ENCODE results near the gene IDI2. TPM values are rescaled to one million over a fixed set of nuclear protein-coding genes. Genes with fewer than 3 reads are reported as not detected.

The IDI2 gene
- total RNA-seq, 1 experiment from 2014 or later, result not detected

GRCh38 chr10:1056326-1057105 is 30.9 kb upstream of the IDI2 start, which contains the start of gene WDR37 (continued):
- TF ChIP-seq CREB1 (CRISPR knock-in tag; IDR thresholded peaks at IDR 0.05) (0 out of 2 replicates have a peak, but pooled peaks have one; percentile 50), FOXP1 (CRISPR knock-in tag; IDR thresholded peaks at IDR 0.05; ENCODE audit: borderline replicate concordance) (peak; percentile 89; the same call in 1 of the 2 replicates), ATF1 (CRISPR knock-in tag; IDR thresholded peaks at IDR 0.05) (peak; percentile 48; the same call in 1 of the 2 replicates), HMGA2 (CRISPR knock-in tag; IDR thresholded peaks at IDR 0.05) (no peak), FOXP4 (CRISPR knock-in tag; IDR thresholded peaks at IDR 0.05) (peak; percentile 67; the same call in 1 of the 2 replicates), ZNF232 (CRISPR knock-in tag; IDR thresholded peaks at IDR 0.05) (peak; percentile 69; the same call in 1 of the 2 replicates), NR2C2 (CRISPR knock-in tag; IDR thresholded peaks at IDR 0.05) (peak; percentile 72), TP53 (CRISPR knock-in tag; IDR thresholded peaks at IDR 0.05) (0 out of 2 replicates have a peak, but pooled peaks have one; percentile 55), TCF7 (CRISPR knock-in tag; IDR thresholded peaks at IDR 0.05; ENCODE audit: low read depth) (peak; percentile 16; the same call in 1 of the 2 replicates), ETV6 (CRISPR knock-in tag; IDR thresholded peaks at IDR 0.05) (peak; percentile 72), FOXK1 (CRISPR knock-in tag; IDR thresholded peaks at IDR 0.05) (peak; percentile 76; the same call in 1 of the 2 replicates), TEAD4 (CRISPR knock-in tag; IDR thresholded peaks at IDR 0.05) (0 out of 2 replicates have a peak, but pooled peaks have one; percentile 4), CREM (CRISPR knock-in tag; IDR thresholded peaks at IDR 0.05) (peak; percentile 50; the same call in 1 of the 2 replicates), ZNF671 (CRISPR knock-in tag; IDR thresholded peaks at IDR 0.05) (no peak), ZNF138 (CRISPR knock-in tag; conservative IDR thresholded peaks at IDR 0.05) (no peak)
- TF ChIP-seq, protein P1, sequence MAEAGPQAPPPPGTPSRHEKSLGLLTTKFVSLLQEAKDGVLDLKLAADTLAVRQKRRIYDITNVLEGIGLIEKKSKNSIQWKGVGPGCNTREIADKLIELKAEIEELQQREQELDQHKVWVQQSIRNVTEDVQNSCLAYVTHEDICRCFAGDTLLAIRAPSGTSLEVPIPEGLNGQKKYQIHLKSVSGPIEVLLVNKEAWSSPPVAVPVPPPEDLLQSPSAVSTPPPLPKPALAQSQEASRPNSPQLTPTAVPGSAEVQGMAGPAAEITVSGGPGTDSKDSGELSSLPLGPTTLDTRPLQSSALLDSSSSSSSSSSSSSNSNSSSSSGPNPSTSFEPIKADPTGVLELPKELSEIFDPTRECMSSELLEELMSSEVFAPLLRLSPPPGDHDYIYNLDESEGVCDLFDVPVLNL (CRISPR knock-in tag; IDR thresholded peaks at IDR 0.05; ENCODE audit: borderline replicate concordance, low read depth), result no peak; the same call in none of the 2 replicates
- TF ChIP-seq, protein P2, sequence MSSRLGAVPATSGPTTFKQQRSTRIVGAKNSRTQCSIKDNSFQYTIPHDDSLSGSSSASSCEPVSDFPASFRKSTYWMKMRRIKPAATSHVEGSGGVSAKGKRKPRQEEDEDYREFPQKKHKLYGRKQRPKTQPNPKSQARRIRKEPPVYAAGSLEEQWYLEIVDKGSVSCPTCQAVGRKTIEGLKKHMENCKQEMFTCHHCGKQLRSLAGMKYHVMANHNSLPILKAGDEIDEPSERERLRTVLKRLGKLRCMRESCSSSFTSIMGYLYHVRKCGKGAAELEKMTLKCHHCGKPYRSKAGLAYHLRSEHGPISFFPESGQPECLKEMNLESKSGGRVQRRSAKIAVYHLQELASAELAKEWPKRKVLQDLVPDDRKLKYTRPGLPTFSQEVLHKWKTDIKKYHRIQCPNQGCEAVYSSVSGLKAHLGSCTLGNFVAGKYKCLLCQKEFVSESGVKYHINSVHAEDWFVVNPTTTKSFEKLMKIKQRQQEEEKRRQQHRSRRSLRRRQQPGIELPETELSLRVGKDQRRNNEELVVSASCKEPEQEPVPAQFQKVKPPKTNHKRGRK (CRISPR knock-in tag; IDR thresholded peaks at IDR 0.05; ENCODE audit: borderline replicate concordance), result no peak
- TF ChIP-seq, protein P3, sequence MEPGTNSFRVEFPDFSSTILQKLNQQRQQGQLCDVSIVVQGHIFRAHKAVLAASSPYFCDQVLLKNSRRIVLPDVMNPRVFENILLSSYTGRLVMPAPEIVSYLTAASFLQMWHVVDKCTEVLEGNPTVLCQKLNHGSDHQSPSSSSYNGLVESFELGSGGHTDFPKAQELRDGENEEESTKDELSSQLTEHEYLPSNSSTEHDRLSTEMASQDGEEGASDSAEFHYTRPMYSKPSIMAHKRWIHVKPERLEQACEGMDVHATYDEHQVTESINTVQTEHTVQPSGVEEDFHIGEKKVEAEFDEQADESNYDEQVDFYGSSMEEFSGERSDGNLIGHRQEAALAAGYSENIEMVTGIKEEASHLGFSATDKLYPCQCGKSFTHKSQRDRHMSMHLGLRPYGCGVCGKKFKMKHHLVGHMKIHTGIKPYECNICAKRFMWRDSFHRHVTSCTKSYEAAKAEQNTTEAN (CRISPR knock-in tag; IDR thresholded peaks at IDR 0.05), result peak; percentile 68; the same call in 1 of the 2 replicates
- TF ChIP-seq, protein P4, sequence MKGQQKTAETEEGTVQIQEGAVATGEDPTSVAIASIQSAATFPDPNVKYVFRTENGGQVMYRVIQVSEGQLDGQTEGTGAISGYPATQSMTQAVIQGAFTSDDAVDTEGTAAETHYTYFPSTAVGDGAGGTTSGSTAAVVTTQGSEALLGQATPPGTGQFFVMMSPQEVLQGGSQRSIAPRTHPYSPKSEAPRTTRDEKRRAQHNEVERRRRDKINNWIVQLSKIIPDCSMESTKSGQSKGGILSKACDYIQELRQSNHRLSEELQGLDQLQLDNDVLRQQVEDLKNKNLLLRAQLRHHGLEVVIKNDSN (CRISPR knock-in tag; IDR thresholded peaks at IDR 0.05), result peak; percentile 32; the same call in 1 of the 2 replicates

GRCh38 chr10:1054684-1055083 is 29.0 kb upstream of the IDI2 start:
- Mint-ChIP-seq H3K4me3 (peak overlapping the region; percentile 96), H3K36me3 (peaks cover 29% of the 10 kb centered on the region), H3K27me3 (ENCODE audit: low read depth) (no peaks in the 10 kb centered on the region), H3K27ac (peak overlapping the region; percentile 87), H3K9me3 (no peaks in the 10 kb centered on the region), H3K4me1 (peaks cover 44% of the 10 kb centered on the region)
- ATAC-seq, result no peak
- no peak for DNase-seq (ENCODE audit: low spot score)
- ChIA-PET POLR2A (no interaction called here), CTCF (no interaction called here)
- TF ChIP-seq, protein P5, sequence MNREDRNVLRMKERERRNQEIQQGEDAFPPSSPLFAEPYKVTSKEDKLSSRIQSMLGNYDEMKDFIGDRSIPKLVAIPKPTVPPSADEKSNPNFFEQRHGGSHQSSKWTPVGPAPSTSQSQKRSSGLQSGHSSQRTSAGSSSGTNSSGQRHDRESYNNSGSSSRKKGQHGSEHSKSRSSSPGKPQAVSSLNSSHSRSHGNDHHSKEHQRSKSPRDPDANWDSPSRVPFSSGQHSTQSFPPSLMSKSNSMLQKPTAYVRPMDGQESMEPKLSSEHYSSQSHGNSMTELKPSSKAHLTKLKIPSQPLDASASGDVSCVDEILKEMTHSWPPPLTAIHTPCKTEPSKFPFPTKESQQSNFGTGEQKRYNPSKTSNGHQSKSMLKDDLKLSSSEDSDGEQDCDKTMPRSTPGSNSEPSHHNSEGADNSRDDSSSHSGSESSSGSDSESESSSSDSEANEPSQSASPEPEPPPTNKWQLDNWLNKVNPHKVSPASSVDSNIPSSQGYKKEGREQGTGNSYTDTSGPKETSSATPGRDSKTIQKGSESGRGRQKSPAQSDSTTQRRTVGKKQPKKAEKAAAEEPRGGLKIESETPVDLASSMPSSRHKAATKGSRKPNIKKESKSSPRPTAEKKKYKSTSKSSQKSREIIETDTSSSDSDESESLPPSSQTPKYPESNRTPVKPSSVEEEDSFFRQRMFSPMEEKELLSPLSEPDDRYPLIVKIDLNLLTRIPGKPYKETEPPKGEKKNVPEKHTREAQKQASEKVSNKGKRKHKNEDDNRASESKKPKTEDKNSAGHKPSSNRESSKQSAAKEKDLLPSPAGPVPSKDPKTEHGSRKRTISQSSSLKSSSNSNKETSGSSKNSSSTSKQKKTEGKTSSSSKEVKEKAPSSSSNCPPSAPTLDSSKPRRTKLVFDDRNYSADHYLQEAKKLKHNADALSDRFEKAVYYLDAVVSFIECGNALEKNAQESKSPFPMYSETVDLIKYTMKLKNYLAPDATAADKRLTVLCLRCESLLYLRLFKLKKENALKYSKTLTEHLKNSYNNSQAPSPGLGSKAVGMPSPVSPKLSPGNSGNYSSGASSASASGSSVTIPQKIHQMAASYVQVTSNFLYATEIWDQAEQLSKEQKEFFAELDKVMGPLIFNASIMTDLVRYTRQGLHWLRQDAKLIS (CRISPR knock-in tag; IDR thresholded peaks at IDR 0.05; ENCODE audit: borderline replicate concordance), result no peak
- TF ChIP-seq AR (CRISPR knock-in tag; IDR thresholded peaks at IDR 0.05) (no peak), NFATC4 (CRISPR knock-in tag; IDR thresholded peaks at IDR 0.05) (no peak)
